Germinal center (tissue), 1 donor: ENCODE results near the gene SETBP1.
"Not testable (repeated sequence)": the region's sequence is repeated elsewhere in the genome, so short reads cannot be mapped to it uniquely, and the experiment has no call there.

Source experiments
- DNase-seq: peaks from one replicate; pipeline ENCODE4 v3.0.0; 2012; ENCODE audit warnings: mixed read lengths, low spot score

The SETBP1 gene

GRCh38 chr18:44704135-44704789 is 23.6 kb downstream of the SETBP1 start:
- DNase-seq = no peak

GRCh38 chr18:44705075-44705675 is 24.5 kb downstream of the SETBP1 start:
- no peak for DNase-seq

- no peak for DNase-seq
Measured at GRCh38 chr18:44708451-44709083, 27.9 kb downstream of the SETBP1 start.

GRCh38 chr18:44709307-44710126 is 28.8 kb downstream of the SETBP1 start:
- peak; percentile 29 for DNase-seq

GRCh38 chr18:44710931-44711330 is 30.2 kb downstream of the SETBP1 start:
- no peak for DNase-seq

GRCh38 chr18:44712025-44712424 is 31.3 kb downstream of the SETBP1 start:
- DNase-seq = no peak

GRCh38 chr18:44713435-44713834 is 32.7 kb downstream of the SETBP1 start:
- no peak for DNase-seq

GRCh38 chr18:44714376-44714775 is 33.7 kb downstream of the SETBP1 start:
- DNase-seq = no peak

GRCh38 chr18:44715245-44715644 is 34.6 kb downstream of the SETBP1 start:
- no peak for DNase-seq

- DNase-seq = no peak
Measured at GRCh38 chr18:44715842-44716241, 35.2 kb downstream of the SETBP1 start.

- no peak for DNase-seq
Measured at GRCh38 chr18:44716697-44717163, 36.0 kb downstream of the SETBP1 start.

- no peak for DNase-seq
Measured at GRCh38 chr18:44719519-44720060, 38.9 kb downstream of the SETBP1 start.

GRCh38 chr18:44721748-44722147 is 41.1 kb downstream of the SETBP1 start:
- DNase-seq = not testable (repeated sequence)

GRCh38 chr18:44723411-44723810 is 42.7 kb downstream of the SETBP1 start:
- peak; percentile 49 for DNase-seq

- no peak for DNase-seq
Measured at GRCh38 chr18:44724105-44724778, 43.6 kb downstream of the SETBP1 start.

GRCh38 chr18:44725300-44726058 is 44.8 kb downstream of the SETBP1 start:
- peak; percentile 41 for DNase-seq

- no peak for DNase-seq
Measured at GRCh38 chr18:44726059-44726421, 45.4 kb downstream of the SETBP1 start.

- DNase-seq = no peak
Measured at GRCh38 chr18:44727291-44727690, 46.6 kb downstream of the SETBP1 start.

GRCh38 chr18:44729631-44730101 is 49.0 kb downstream of the SETBP1 start:
- no peak for DNase-seq

- DNase-seq = no peak
Measured at GRCh38 chr18:44730803-44731529, 50.3 kb downstream of the SETBP1 start.
